Nucleus accumbens (tissue), 56 donors: ENCODE data around the gene MAP4K4.
"Not testable (repeated sequence)": the region's sequence is repeated elsewhere in the genome, so short reads cannot be mapped to it uniquely, and the experiment has no call there.

Source experiments
- DNase-seq, 56 donors: peaks; one replicate each; lab custom pipeline; 2025; lab: John Stamatoyannopoulos, UW

The MAP4K4 gene

DNA sequence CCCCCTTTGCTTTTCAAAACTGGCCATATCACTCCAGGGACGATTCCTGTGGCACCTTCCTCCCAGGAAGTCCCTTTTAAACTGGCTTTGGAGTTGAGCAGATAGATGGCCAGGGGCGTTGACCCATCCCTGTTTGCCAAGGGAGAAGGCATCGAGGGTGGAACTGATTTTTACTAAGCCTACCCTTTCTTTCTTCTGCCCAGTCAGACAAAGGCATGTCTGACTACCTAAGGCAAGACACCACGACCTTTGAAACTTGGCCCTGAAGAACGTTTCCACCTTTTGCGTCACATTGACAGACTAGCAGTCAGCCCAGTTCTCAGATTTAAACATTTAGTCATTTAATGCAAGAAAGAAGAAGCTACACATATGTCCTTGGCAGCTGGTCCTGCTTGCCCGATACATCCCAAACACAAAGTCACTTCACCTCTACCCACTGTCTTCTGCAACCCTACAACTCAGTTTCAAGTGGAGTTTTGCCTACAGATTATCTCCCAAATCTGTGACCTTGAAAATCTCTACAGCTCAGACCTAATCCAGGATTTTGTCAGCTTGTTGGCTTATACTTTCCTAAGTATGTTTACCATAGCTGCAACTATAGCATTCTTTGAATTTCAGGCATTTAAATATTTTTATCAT lies 192.1 kb downstream of the MAP4K4 start:
- DNase-seq, result no peak

DNA sequence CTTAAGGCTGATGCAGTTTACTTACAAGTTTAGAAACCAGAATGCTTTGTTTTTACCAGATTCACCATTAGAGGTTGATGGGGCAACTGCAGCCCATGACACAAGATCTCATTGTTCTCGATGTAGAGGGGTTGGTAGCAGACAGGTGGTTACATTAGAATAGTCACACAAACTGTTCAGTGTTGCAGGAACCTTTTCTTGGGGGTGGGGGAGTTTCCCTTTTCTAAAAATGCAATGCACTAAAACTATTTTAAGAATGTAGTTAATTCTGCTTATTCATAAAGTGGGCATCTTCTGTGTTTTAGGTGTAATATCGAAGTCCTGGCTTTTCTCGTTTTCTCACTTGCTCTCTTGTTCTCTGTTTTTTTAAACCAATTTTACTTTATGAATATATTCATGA lies 194.9 kb downstream of the MAP4K4 start:
- DNase-seq, result no peak

- peak in 3 of 56 donors; percentile 6 to 30 (median 9) for DNase-seq
Observed at GRCh38 chr2:101893681-101894381, 196.3 kb downstream of the MAP4K4 start.

DNA sequence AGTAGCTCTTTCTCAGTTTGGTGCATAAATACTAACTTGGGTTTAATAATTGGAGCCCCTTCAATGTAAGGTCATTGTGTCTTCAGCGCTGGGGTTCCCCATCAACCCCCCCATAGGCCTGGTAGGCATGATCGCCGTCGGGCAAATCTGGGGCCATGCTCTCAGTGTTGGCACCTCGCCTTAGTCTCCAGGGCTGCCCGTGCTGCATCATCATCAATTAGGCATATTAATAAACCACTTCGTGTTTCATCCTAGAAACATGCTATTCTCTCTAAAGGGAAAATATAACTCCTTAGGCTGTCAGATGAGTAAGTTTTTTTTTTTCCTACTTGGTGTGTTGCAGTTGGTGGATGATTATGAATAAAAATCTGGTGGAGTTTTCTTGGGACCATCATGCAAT lies 197.5 kb downstream of the MAP4K4 start:
- DNase-seq, result no peak

GRCh38 chr2:101895819-101896322 lies 198.4 kb downstream of the MAP4K4 start:
- no peak for DNase-seq

DNA sequence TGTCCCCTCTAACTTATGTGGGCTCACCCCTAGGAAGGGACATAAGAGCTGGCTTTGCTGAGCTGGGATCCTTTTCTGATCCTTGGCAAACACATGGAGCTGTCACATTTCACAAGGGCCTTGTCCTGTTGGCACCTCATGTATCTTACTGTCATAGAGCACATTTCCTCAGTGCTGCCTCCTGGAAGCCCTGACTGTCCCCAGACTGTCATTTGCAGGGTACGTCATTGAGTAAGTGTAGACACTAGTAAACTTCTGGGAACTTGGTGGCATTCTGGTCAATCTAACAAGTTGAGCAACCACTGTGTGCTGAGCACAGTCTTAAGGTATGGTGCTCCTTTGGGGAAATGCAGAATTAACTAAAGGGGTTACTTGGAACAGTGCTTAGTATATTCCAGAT lies 199.8 kb downstream of the MAP4K4 start:
- DNase-seq, result no peak

DNA sequence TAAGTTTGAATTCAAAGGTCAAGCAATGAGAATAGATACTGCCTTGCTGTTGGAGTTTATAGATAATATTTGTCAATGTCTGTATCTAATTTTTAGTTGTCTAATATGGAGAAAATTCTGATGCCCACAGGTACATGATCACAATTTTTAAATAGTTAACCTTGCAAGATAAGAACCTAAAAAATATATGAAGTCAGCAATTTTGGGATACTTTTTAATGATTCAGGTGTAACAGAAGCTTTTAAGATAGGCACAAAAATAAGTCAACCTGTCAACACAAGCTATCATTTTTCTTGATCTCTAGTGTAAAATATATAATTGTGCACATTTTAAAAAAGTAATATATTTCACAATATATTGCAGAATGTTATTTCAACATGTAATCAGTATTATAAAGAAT lies 201.8 kb downstream of the MAP4K4 start:
- DNase-seq, result no peak

DNA sequence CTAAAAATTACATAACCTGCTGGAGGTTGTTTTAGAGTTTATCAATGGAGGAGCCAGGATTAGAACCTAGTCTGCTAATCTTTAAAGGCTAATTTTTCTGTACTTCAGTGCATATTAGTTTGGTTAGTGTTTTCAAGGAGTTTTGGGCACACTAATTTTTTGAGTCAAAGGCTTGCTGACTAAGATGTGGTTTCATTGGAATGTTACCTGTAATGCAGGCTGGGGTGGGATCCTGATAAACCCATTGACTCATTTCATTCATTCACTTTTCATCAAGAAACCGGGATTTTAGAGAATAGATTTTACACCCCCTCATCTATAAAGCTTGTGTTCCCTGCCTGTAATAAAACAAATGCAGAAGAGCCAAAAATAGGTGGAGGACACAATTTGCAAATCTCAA lies 202.4 kb downstream of the MAP4K4 start:
- DNase-seq, result no peak

GRCh38 chr2:101900375-101900774 lies 202.9 kb downstream of the MAP4K4 start:
- no peak for DNase-seq

GRCh38 chr2:101901241-101901640 lies 203.7 kb downstream of the MAP4K4 start:
- no peak for DNase-seq

DNA sequence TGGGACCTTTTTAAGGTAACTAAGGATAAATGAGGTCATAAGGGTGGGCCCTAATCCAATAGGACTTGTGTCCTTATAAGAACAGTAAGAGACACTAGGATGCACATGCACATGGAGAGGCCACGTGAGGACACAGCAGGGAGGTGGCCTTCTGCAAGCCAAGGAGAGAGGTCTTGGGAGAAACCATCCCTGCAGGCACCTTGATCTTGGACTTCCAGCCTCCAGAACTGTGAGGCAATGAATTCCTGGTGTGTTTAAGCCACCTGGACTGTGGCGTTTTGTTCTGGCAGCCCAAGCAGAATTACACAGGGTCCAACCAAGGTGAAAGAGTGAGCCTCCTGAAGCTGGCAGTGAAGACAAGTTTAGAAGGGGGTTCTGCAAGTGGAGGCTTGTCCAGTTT lies 204.7 kb downstream of the MAP4K4 start:
- no peak for DNase-seq

- no peak for DNase-seq
Observed at GRCh38 chr2:101904916-101905315, 207.4 kb downstream of the MAP4K4 start.

DNA sequence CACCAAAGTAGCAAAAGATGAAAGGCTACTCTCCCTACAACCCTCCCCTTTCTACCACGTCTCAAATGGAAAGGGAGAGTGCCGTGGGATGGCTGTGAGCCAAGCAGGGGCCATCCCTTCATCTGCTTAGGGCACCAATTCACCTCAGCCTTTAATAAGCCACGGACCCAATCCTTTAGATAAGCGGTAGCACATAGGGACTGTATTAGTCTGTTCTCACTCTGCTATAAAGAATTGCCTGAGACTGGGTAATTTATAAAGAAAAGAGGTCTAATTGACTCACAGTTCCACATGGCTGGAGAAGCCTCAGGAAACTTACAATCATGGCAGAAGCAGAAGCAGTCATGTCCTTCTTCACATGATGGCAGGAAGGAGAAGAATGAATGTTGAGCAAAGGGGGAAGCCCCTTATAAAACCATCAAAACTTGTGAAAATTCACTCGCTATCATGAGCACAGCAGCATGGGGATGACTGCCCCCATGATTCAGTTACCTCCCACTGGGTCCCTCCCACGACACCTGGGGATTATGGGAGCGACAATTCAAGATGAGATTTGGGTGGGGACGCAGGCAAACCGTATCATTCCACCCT lies 208.3 kb downstream of the MAP4K4 start:
- no peak for DNase-seq

- DNase-seq, result no peak
Observed at GRCh38 chr2:101909760-101910159, 212.3 kb downstream of the MAP4K4 start.

GRCh38 chr2:101912545-101912944 lies 215.0 kb downstream of the MAP4K4 start:
- DNase-seq, result no peak

- peak in 2 of 56 donors; percentile 5 to 11 for DNase-seq
Observed at GRCh38 chr2:101921319-101921952, 223.9 kb downstream of the MAP4K4 start.

DNA sequence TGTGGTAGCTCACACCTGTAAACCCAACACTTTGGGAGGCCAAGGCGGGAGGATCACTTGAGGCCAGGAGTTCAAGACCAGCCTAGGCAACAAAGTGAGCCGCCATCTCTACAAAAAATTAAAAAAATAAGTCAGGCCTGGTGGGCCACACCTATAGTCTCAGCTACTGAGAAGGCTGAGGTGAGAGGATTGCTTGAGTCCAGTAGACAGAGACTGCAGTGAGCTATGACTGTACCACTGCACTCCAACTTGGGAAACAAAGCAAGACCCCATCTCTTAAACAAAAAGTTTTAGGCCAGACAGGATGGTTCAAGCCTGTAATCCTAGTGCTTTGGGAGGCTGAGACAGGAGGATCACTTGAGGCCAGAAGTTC lies 224.4 kb downstream of the MAP4K4 start:
- no peak for DNase-seq

DNA sequence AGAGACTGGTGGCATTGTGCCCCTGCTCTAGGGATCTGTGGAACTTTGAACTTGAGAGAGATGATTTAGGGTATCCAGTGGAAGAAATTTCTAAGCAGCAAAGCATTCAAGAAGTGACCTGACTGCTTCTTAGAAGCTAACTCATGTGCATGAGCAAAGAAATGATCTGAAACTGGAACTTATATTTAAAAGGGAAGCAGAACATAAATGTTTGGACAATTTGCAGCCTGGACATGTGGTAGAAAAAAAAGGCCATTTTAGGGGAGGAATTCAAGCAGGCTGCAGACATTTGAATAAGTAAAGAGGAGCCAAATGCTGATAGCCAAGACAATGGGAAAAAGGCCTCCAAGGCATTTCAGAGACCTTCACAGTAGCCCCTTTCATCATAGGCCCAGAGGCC lies 226.8 kb downstream of the MAP4K4 start:
- DNase-seq, result not testable (repeated sequence)

- no peak for DNase-seq
Observed at GRCh38 chr2:101930019-101930418, 232.5 kb downstream of the MAP4K4 start.

DNA sequence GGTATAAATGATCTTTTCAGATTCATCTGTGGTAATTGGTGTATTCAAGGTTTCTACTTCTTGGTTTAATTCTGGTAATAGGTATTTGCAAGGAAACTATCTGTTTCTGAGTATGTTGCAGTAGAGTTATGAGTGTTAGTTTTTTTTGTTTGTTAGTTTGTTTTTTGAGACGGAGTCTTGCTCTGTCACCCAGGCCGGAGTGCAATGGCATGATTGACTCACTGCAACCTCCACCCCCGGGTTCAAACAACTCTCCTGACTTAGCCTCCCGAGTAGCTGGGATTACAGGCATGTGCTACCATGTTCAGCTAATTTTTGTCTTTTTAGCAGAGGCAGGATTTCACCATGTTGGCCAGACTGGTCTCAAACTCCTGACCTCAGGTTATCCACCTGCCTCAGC lies 233.3 kb downstream of the MAP4K4 start:
- DNase-seq, result no peak

DNA sequence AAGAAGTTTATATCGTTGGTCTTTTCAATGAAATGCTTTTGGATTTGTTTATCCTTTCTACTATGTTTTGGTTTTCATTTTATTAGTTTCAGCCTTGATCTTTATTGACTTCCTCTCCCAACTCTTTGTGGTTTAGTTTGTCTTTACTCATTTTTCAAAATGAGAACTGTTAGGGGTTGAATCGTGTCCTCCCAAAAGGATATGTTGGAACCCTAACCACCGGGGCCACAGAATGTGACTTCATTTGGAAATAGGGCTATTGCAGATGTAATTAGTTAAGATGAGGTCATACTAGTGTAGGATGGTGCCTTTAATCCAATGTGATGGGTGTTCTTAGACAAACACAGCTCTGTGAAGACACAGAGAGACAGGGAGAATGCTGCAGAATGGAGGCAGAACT lies 233.9 kb downstream of the MAP4K4 start:
- no peak for DNase-seq
